GM12891 (cell line): ENCODE measurements around the gene GPR108.

Source experiments
- POLR2A ChIP-seq: IDR thresholded peaks from 2 replicates; pipeline ENCODE4 v1.6.1; 2011; ENCODE audit warnings: low read depth, low read length, control low read depth
- POLR2AphosphoS5 ChIP-seq: IDR thresholded peaks from 2 replicates; pipeline ENCODE4 v1.6.1; 2011; ENCODE audit warnings: low read depth, low read length, control low read depth
- POU2F2 ChIP-seq: IDR thresholded peaks from 2 replicates; pipeline ENCODE4 v1.6.1; 2011; ENCODE audit warnings: low read depth, mild to moderate bottlenecking, control low read depth, low read length, moderate library complexity
- SPI1 ChIP-seq: IDR thresholded peaks from 2 replicates; pipeline ENCODE4 v1.6.1; 2011; ENCODE audit warnings: low read depth, low read length, control low read depth
- TAF1 ChIP-seq: IDR thresholded peaks from 2 replicates; pipeline ENCODE4 v1.6.1; 2011; ENCODE audit warnings: low read depth, low read length, control low read depth

DNA sequence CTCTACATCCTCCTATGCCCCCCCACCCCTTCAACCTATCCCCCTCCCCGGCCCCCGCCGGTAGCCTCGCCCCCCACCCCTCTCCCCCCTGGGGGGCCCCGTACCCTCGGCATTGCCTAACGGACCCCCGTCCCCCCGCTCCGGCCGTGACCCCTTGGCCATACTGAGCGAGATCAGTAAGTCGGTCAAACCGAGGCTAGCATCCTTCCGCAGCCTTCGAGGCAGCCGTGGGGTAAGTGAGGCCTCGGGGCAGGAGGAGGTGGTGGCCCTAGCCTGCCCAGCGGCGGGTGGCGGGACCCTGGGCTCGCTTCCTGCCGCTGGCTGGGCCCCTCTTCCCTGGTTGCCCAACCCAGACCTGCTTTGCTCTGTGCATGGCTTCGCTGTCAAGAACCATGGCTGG is 8.6 kb upstream of the GPR108 start:
- TF ChIP-seq POLR2A (no peak), POLR2AphosphoS5 (no peak), SPI1 (no peak), POU2F2 (no peak), TAF1 (no peak)
